Measurements from ENCODE around the gene CLEC20A.

Gene CLEC20A

GRCh38 chr1:178496410-178497135, at the start of gene CLEC20A:
TSS of gene CLEC20A (minus strand) at chr1:178496964. CDS start at chr1:178496939, 25 bp downstream.
- no peak for DNase-seq

DNA sequence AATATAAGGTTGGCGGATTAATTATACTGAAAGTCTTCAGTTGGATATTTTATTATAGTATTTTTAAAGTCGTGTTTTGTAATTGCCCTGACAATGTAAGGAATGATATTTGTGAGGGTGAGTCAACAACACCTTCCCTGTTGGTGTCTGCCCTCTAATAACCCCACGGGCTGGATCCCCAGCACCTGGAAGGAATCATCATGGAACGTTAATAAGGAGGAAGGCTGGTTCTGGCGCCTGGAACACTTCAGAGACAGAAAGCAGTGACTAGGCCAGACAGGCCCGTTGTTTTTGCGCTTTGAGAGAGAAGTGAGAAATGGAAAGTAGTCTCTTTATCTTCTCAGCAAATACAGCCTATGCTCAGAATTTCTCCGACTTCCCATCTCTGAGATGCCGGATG, 47.8 kb upstream of the CLEC20A start:
- DNase-seq: no peak

DNA sequence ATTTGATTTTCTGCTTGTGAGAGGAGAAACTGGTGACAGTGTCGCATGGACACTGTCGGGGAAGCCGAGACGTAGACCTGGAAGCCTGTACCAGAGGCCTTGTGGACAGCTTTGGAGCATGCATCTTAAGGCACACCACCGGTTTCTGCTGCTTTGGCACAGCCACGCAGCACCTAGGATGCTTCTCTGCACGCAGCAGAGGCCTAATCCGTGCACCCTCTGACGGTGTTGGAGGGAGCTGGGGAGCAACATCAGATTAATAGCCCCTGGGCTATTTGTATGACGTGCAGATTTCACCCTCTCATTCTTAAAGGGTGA, 46.5 kb upstream of the CLEC20A start:
- DNase-seq: no peak

DNA sequence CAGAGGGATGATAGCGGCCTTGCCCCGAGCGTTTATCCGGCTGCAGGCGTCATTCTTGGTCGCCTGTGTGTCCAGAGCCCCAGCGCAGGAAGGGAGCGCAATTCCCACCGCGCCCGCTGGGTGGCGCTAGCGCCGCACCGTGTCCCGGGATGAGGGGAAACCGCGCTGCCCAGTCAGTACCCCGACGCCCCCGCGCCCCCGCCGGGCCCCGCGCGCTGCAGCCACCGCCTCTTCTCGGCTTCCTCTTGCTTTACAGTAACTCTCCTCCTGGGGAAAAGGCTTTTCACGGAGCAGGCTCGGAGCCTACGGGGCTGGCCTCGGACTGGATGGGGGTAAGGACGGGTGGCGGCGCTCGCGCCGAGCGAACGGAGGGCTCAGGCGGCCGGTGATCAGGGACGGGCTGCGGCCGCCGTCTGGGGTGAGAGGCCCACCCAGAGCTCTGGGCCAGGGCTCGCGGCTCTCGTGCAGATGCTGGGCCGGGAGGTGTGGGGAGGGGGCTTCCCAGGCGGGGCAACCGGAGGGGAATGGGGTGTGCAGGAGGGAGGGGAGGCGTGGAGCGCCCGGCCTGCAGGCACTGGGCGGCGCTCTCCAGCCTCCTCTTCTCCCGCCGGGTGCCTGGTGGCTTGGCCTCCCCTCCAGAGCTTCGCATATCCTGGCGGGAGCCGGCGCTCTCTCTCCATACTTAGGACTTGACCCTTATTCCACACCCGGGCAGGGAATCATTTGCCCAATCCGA, 46.0 kb upstream of the CLEC20A start:
- peak; percentile 77 for DNase-seq

DNA sequence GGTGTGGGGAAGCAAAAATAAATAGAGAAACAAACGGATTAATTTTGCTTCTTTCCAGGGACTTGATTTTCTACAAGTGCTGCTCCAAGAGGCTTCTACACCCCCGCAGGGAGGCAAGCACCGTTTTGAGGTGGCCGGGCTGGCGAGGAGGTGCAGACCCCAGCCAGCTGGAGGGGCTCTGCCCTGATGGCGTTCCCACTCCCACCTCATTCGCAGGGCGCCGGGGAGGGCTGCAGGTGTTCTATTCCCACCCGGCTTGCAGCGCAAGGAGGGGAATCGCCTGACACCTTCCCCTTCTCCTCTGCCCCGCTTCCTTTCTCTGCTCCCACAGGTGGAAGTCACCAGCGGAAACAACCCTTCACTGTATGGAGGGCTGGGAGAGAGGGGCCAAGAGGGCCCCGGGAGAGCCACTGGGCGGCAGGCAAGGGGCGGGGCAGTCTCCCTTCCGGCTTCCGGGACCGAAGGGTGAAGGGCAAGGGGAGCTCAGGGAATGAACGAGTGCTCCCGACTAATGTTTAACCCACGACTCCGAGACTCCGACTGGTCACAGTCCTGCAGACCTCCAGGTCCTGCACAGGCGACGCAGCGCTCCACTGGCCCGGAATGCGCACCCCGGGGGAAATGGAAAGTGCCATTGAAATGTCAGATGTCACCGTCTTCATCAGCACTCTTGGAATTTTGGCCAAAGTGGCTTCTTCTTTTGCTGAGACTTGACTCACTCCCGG, 45.2 kb upstream of the CLEC20A start:
- no peak for DNase-seq

DNA sequence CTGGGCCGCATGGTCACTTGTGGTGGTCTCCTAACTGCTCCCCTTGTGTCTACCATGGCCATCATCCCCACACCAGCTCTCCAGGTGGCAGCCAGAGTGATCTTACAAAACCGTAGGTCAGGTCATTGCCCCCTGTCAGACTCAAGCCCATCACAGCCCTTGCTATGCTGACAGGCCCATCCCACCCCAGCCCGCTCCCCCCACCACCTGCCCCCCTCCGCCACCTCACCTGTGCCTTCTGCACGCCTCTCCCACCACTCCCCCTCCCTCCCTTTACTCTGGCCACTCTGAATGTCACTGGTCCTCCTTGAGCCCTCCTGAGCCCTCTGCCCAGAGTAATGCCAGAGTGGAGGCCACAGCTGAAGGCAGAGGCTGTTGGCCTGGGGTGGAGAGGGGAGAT, 44.6 kb upstream of the CLEC20A start:
- DNase-seq: no peak

DNA sequence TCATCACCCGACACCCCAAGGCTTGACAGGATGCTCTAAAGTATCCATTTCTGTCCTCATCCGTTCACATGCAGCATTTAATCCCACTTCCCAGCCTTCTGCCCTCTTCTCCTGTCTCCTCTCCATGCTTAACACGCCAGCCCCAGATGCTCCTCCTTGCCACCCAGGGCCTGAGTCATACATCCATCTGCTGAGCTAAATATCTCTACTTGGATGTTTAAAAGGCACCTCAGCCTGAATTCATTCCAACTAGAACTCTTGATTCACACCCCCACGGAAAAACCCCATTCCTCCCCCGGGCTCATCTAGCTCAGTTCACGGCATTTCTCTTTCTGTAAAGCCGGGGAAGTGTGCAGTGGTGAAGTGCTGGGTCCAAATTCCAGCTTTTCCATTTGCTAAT, 43.9 kb upstream of the CLEC20A start:
- no peak for DNase-seq

DNA sequence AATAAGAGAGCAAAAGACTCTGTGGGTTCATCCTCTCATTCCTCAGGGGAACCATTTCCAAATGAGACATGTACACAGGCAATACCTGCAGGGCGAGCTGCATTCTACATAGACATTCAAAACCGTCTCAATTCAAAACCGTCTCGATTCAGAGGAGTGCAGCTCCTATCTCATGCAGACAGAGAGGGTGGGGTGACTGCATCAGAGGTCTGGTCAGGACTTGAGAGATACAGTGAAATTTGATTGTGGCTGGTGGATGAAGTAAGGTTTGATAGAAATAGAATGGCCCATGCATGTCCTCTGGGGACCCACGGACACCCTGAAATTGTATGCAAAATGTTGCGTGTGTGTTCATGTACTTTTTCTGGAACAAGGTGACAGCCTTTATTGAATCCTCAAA, 43.4 kb upstream of the CLEC20A start:
- no peak for DNase-seq

DNA sequence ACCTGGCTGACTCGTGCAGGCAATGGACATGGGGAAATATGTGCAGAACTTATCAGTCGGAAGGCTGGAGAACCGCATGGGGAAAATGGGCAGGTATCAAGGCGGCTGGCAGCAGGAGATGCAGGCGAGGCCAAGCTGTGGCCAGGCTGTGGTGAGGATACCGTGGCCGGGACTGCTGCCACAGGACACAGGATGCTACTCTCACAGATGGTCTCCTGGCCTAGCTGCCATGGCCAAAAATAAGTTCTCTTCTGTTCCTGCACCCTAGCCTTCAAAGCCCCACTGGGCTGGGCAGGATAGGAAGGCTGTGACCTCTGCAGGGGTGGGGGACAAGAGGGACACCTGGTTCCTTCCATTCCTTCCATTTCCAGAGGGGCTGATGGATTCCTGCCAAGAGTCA, 42.5 kb upstream of the CLEC20A start:
- DNase-seq: no peak

DNA sequence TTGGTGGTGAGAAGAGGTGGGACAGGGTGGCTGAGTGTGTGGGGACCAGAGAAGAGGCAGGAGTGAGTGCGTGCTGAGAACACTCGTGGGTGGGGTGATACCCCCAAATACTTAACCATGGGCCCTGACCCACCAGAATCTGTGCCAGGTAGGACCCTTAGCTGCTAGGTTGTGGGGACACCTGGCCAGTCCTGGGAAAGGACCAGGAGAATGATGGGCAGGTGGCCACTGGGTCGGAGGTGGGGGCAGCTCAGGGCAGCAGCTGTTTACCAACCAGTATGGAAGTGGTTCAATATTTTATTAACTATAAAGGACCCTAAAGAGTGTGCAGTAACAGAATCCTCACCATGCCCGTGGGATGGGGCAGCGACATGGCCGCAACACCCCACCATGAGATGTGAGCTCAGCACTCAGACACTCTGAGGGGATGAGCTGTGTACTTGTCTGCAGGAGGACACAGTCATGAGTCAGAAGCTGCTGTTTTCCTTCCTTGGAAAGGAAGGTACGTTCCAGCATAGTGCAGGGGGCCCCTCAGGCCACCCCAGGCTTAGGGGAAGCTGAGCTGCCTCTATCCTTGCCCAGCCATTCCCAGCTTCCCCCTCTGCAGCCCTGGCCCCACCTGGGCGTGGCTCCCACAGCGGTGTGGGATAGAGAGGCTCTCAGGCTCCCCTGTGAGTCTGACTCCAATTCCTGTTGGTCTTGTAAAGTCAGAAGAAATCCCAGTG, 41.6 kb upstream of the CLEC20A start:
- DNase-seq: no peak

DNA sequence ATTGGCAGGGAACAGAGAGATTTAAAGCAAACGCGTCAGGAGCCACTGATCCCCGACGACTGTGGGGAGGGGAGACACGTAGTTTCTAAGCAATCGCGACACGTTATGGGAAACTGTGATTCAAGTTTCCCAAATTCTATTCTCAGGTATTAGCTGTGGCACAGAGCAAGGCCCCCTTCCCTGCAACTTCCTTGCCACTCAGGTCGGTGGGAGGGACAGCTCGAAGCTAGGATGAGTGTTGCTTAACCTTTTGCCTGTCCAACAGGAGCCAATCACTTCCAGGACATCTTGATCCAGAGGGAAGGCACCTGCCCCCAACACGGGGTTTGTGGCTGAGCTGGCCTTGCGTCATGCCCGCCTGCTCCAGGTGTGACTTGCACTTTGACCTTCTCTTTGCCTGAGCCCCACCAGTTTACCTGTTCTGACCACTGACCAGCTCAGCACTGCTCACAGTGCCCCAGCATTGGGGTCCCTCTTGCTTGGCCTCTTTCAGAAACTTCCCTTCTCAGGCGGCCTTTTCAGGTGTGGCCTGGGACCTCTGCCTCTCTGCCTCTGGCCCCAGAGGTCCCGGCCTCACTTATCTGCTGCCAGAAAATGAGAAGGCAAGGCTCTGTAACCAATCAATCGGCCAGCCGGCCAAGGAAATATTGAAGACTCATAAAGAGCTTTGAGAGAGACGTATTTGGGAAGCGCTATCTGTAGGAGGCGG, 40.8 kb upstream of the CLEC20A start:
- DNase-seq: no peak

DNA sequence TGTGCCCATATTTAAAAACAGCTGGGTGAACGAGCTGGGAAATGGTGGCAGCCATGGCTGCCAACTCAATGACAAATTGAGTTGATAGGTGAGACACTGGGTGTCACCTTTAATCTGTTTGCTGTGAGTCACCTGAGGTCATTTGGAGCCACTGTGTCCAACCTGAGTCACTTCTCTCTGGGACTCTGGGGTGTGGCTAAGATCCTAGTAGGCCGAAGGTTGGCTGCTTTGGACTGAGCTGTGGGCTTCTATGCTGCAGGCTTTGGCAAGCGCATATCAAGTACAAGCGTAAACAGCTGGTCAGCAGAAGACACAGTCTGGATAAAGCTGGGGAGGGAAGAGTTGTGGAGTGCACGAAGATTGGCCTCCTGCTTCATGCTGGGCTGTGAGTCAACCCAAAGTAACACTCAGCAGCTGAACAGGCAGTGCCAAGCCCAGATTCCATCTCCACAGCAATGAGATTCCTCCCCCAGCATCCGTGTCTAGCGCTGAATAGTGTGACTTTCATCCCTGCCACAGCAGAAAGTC, 40.1 kb upstream of the CLEC20A start:
- no peak for DNase-seq

- no peak for DNase-seq
Observed at GRCh38 chr1:178536329-178536728, 39.6 kb upstream of the CLEC20A start.

DNA sequence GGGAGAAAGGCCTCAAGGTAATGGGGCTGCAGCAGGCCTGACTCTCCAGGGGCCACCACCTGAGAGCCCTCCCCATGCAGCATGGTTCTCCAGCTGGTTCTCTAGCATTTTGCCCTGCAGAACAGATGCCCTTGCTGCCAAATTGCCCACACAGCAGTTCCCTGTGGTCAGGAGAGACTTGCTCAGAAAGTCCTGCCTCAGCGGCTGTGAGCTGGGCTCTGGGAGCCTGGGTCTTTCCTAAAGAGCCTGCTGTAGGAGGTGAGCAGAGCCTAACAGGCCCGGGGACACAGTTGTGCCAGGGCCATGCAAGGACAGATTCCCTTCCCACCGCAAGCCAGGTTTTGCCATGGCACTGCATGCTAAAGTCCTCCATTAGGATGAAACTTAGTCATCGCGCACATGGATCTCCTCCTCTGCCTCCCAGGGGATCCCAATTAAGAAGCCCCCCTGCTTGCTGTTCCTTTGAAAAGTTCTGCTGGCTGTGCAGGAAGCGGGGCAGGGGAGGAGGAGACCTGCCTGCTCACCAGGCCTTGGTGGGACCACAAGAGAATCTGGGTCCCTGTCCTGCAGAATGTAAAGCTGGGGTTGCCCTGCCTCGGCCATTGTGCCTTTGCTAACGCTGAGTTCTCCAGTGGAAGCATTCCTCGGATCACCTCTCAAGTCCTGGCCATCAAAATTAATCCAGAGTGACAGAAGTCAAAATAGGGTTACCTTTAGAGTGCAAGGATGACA, 37.5 kb upstream of the CLEC20A start:
- DNase-seq: no peak

GRCh38 chr1:178533121-178533946, 36.6 kb upstream of the CLEC20A start:
- no peak for DNase-seq

DNA sequence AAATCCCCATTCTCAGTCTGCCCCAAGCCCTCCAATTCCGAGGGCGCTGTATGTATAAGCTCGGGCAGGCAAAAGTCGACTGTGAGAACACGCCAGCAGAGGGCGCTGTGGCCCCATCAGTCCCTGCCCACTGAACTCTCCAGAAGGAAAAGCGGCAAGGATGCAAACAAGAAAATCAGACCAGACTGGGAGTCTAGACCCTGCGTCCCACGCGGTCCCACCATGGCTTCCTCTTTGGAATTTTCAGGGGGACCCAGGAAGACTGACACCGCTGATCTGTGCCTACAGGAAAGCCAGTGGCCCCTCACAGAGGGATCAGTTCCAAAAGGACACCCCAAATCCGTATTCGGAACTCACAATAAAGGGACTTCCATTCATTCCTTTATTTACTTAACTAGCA, 35.6 kb upstream of the CLEC20A start:
- peak; percentile 76 for DNase-seq

- DNase-seq: no peak
Observed at GRCh38 chr1:178531887-178532286, 35.1 kb upstream of the CLEC20A start.

DNA sequence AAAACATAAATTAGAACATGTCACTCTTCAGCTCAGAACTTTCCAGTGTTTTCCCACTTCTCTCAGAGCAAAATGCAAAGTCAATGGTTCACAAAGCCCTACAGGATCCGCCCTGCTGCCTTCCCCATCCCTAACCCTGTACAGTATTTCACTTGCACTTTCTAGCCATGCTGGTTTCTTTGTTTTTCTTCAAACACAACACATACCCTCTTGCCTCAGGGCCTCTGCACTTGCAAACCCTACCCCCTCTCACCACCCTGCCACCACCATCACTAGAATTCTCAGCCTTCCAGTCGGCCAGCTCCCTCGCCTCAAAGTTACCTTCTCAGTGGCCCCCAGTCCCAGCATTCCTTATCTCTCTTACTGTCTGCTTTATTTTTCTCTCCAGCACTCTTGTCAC, 33.7 kb upstream of the CLEC20A start:
- DNase-seq: no peak

GRCh38 chr1:178530037-178530402, 33.3 kb upstream of the CLEC20A start:
- DNase-seq: no peak

DNA sequence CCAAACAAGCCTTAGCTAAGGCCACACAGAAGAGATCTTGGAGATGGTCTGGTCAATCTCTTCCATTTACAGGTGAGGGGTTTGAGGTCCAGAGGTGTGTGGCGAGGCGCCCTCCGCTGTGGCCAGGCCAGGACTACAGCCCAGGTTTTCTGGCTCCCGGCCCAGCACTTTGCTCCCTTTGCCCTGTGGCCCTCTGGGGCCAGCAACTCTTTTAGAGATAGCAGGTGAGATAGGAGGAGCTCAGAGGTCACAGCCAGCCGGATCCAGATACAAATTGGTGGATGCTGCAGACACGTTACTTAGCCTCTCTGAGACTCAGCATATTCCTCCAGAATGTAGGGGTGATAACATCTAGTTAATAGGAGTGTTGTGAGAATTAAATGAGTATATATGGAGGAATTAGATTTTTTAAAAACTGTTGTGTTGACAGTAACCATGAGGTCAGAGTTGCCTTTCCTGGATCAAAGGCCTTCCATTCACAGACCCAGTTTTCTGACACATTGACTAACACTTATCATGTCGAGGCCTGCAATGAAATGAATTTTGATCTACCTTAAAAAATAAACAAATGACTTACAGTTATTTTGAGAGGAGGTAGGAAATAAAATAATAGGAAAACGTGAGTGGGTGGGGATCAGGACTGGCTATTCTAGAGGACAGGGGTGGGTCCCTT, 32.7 kb upstream of the CLEC20A start:
- DNase-seq: no peak

All from NCI-H2227 treated with DMSO at 0.1 percent for 48 hours (cell line).